BE2C (cell line): Measurements from ENCODE around the gene ATP9B.
A peak's percentile ranks its signal among the peaks of the same experiment; 100 is the strongest.

Experiments
- DNase-seq: peaks from one replicate; pipeline ENCODE4 v3.0.0-alpha.2; 2020
- H3K27me3 ChIP-seq: fragments of 250-450 bp; sonication (Bioruptor Pico); 2 replicates; pipeline ENCODE4 v1.5.1; 2020; ENCODE audit warnings: mild to moderate bottlenecking
- H3K36me3 ChIP-seq: fragments of 250-450 bp; sonication (Bioruptor Pico); 2 replicates; pipeline ENCODE4 v1.5.1; 2020; ENCODE audit warnings: mild to moderate bottlenecking
- H3K4me1 ChIP-seq: fragments of 250-450 bp; sonication (Bioruptor Pico); 2 replicates; pipeline ENCODE4 v1.5.1; 2020
- H3K4me3 ChIP-seq: 2 replicates; pipeline ENCODE4 v1.5.1; 2011; ENCODE audit warnings: low read depth, low read length
- H3K9me3 ChIP-seq: fragments of 250-450 bp; sonication (Bioruptor Pico); 2 replicates; pipeline ENCODE4 v1.5.1; 2020
- TF ChIP-seq, protein P1 (sequence below): IDR thresholded peaks from 2 replicates; pipeline ENCODE4 v1.5.1; 2012; ENCODE audit warnings: mild to moderate bottlenecking, low read depth, low read length

ATP9B gene

DNA sequence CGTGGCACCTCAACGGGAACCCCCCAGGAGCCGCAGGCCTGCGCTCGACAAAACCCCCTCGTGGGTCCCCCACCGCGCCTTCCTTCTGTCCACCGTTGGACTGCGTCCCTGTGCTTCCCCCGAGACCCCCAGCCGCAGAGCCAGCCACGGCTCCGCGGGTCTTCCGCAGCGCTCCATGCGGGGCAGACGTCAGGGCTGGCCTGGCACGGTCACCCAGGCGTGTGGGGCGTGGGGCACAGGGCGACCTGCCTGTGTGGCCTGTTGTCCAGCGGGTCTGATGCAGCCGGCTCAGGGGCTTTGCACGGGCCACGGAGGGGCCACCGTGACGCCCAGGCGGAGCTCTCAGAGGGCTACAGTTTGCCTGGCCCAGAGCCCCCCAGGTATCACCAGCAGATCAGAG, 337.5 kb downstream of the ATP9B start:
- no peak for DNase-seq
- TF ChIP-seq, protein P1, sequence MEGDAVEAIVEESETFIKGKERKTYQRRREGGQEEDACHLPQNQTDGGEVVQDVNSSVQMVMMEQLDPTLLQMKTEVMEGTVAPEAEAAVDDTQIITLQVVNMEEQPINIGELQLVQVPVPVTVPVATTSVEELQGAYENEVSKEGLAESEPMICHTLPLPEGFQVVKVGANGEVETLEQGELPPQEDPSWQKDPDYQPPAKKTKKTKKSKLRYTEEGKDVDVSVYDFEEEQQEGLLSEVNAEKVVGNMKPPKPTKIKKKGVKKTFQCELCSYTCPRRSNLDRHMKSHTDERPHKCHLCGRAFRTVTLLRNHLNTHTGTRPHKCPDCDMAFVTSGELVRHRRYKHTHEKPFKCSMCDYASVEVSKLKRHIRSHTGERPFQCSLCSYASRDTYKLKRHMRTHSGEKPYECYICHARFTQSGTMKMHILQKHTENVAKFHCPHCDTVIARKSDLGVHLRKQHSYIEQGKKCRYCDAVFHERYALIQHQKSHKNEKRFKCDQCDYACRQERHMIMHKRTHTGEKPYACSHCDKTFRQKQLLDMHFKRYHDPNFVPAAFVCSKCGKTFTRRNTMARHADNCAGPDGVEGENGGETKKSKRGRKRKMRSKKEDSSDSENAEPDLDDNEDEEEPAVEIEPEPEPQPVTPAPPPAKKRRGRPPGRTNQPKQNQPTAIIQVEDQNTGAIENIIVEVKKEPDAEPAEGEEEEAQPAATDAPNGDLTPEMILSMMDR = no peak
- no peaks in the 10 kb centered on the region for H3K9me3 ChIP-seq
- no peak overlapping the region for H3K4me3 ChIP-seq
- peaks cover 21% of the 10 kb centered on the region for H3K27me3 ChIP-seq
- H3K36me3 ChIP-seq = no peaks in the 10 kb centered on the region
- H3K4me1 ChIP-seq = no peaks in the 10 kb centered on the region

DNA sequence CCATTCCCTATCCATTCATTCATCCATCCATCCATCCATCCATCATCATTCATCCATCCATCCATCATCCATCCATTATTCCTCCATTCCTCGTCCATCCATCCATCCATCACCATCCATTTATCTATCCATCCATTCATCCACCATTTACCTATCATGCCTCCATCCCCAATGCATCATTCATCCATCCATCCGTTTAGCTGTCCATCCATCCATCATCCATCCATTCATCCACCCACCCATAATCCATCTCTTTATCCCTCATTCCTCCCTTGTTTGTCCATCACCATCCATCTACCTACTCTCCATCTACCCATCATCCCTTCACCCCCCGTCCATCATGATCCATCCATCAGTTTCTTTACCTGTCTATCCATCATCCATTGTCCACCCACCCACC, 340.1 kb downstream of the ATP9B start:
- Histone ChIP-seq H3K36me3 (no peaks in the 10 kb centered on the region), H3K27me3 (peaks cover 10% of the 10 kb centered on the region), H3K4me3 (no peak overlapping the region), H3K9me3 (no peaks in the 10 kb centered on the region), H3K4me1 (no peaks in the 10 kb centered on the region)
- no peak for DNase-seq
- TF ChIP-seq, protein P1 = no peak

DNA sequence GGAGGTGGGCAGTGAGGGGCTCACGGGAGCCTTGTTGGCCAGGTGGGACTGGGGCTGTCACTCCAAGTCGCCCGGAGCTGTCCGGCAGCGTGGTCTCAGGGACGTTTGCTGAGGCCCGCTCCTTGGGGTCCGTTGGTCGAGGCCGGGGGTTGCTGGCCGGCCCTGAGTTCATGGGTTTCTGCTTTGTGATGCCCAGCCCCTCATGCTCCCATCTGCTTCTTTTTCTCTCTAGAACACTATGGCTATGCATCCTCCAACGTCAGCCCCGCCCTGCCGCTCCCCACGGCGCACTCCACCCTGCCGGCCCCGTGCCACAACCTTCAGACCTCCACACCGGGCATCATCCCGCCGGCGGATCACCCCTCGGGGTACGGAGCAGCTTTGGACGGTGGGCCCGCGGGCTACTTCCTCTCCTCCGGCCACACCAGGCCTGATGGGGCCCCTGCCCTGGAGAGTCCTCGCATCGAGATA, 341.0 kb downstream of the ATP9B start:
- Histone ChIP-seq H3K4me3 (no peak overlapping the region), H3K4me1 (no peaks in the 10 kb centered on the region)

DNA sequence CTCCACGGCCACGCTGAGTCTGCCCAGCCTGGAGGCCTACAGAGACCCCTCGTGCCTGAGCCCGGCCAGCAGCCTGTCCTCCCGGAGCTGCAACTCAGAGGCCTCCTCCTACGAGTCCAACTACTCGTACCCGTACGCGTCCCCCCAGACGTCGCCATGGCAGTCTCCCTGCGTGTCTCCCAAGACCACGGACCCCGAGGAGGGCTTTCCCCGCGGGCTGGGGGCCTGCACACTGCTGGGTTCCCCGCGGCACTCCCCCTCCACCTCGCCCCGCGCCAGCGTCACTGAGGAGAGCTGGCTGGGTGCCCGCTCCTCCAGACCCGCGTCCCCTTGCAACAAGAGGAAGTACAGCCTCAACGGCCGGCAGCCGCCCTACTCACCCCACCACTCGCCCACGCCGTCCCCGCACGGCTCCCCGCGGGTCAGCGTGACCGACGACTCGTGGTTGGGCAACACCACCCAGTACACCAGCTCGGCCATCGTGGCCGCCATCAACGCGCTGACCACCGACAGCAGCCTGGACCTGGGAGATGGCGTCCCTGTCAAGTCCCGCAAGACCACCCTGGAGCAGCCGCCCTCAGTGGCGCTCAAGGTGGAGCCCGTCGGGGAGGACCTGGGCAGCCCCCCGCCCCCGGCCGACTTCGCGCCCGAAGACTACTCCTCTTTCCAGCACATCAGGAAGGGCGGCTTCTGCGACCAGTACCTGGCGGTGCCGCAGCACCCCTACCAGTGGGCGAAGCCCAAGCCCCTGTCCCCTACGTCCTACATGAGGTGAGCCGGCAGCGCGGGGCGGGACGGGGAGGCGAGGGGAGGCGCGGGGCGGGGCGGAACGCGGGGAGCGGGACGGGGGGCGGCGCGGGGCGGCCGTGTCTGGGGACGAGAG, 341.8 kb downstream of the ATP9B start:
- TF ChIP-seq, protein P1 = no peak
- Histone ChIP-seq H3K27me3 (no peaks in the 10 kb centered on the region), H3K4me3 (no peak overlapping the region), H3K4me1 (no peaks in the 10 kb centered on the region), H3K36me3 (no peaks in the 10 kb centered on the region), H3K9me3 (no peaks in the 10 kb centered on the region)
- DNase-seq = no peak

More for the DNA sequence above, 341.0 kb downstream of the ATP9B start:
- Histone ChIP-seq H3K27me3 (peaks cover 1% of the 10 kb centered on the region; the same call in 1 of the 2 replicates), H3K9me3 (no peaks in the 10 kb centered on the region), H3K36me3 (no peaks in the 10 kb centered on the region)
- DNase-seq = no peak
- TF ChIP-seq, protein P1 = no peak

DNA sequence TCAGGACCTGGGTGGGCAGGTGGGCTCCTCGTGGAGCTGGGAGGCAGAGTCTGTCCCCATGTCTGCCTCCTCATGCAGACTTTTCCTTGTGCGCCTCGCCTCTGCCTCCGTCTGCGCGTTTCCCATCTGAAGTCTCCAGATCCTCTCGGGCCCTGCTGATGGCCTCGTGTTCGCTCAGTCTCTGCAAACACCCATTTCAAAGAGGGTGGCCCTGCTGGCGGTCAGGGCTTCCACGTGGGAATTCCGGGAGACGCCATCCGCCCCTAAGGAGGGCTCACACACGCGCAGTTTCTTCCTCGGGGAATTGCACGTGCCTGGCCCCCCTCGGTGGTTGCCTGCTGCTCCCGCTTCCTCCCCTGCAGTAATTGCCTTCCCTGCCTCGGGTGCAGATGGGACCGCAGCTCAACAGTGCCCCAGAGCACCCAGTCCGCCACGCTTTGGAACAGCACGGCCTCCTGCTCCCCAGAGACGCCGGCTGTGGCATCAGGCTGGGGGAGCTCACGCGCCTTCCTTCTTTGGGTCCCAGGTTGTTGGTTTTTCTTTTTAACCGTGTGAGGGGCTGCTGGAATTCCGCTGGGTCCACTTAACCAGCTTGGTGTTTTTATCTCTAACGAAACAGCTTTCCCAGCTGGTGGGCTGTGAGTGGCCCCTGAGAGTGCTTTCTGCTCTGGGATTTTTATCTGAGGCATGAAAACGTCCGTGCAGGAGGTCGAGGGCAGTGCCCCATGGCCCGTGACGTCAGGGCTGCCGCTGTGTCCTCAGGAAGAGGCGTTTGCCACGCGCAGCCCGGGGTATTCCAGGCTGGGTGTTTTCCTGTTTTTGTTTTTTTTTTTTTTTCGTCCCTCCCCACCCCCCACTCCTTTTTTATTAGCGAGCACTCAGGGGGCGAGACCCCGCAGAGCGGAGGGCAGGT, 342.7 kb downstream of the ATP9B start:
- DNase-seq = no peak
- Histone ChIP-seq H3K4me1 (no peaks in the 10 kb centered on the region), H3K4me3 (peak overlapping the region; percentile 42), H3K36me3 (no peaks in the 10 kb centered on the region), H3K27me3 (no peaks in the 10 kb centered on the region), H3K9me3 (no peaks in the 10 kb centered on the region)
- TF ChIP-seq, protein P1 = no peak
